ENCODE results near the gene AMZ1.

DNA sequence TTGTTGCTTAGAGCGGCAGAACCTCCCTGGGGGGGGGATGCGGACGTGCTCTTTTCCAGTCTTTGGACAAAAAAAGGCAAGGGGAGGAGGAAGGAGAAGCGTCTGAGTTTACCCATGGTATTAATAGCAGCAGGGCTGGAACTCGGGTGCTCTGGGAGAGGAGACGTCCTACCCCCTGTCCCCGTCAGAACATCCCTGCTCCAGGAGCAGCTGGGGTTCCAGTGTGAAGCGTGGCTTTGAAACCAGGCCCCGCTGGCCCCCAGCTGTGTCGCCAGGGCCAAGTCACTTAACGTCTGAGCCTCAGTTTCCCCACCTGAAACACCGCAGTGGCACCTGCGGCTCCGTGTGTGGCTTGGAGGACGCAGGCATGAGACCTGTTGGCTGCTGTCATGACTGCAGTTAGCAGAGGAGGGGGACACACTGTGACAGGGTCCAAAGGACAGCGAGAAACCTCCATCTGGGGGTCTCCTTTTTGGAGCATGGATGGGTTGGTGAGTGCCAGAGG, 1.4 kb downstream of the AMZ1 start:
- TF ChIP-seq, protein P1, sequence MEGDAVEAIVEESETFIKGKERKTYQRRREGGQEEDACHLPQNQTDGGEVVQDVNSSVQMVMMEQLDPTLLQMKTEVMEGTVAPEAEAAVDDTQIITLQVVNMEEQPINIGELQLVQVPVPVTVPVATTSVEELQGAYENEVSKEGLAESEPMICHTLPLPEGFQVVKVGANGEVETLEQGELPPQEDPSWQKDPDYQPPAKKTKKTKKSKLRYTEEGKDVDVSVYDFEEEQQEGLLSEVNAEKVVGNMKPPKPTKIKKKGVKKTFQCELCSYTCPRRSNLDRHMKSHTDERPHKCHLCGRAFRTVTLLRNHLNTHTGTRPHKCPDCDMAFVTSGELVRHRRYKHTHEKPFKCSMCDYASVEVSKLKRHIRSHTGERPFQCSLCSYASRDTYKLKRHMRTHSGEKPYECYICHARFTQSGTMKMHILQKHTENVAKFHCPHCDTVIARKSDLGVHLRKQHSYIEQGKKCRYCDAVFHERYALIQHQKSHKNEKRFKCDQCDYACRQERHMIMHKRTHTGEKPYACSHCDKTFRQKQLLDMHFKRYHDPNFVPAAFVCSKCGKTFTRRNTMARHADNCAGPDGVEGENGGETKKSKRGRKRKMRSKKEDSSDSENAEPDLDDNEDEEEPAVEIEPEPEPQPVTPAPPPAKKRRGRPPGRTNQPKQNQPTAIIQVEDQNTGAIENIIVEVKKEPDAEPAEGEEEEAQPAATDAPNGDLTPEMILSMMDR (IDR thresholded peaks at IDR 0.05), result no peak
- no peak for TF ChIP-seq POLR2A (IDR thresholded peaks at IDR 0.05)
